HG03039 (cell line): ENCODE measurements around the gene STAT3.
"Not testable (repeated sequence)": the region's sequence is repeated elsewhere in the genome, so short reads cannot be mapped to it uniquely, and the experiment has no call there.

Experiments
- ATAC-seq: cut with Tn5 transposase; IDR thresholded peaks from one replicate; pipeline ENCODE4 v1.9.1; 2021; ENCODE audit warnings: mild to moderate bottlenecking, moderate library complexity; ENCODE audit not compliant: unreplicated experiment

The STAT3 gene

GRCh38 chr17:42317967-42318366, 70.3 kb downstream of the STAT3 start:
- not testable (repeated sequence) for ATAC-seq

- no peak for ATAC-seq
Observed at GRCh38 chr17:42317266-42317845, 70.9 kb downstream of the STAT3 start.

DNA sequence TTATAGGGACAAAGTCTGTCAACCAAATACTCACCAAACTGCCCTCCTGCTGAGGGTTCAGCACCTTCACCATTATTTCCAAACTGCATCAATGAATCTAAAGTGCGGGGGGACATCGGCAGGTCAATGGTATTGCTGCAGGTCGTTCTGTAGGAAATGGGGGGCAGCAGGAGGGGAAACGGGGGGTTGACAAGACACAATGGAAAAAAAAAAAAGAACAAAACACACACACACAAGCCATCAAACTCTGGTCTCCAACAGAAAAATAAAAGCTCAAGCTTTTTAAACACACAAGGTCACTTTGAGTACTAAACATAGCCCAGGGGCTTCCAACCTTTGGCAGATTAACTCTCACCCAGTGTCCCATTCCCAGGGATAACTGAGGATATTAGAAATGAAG, 71.5 kb downstream of the STAT3 start:
- no peak for ATAC-seq

DNA sequence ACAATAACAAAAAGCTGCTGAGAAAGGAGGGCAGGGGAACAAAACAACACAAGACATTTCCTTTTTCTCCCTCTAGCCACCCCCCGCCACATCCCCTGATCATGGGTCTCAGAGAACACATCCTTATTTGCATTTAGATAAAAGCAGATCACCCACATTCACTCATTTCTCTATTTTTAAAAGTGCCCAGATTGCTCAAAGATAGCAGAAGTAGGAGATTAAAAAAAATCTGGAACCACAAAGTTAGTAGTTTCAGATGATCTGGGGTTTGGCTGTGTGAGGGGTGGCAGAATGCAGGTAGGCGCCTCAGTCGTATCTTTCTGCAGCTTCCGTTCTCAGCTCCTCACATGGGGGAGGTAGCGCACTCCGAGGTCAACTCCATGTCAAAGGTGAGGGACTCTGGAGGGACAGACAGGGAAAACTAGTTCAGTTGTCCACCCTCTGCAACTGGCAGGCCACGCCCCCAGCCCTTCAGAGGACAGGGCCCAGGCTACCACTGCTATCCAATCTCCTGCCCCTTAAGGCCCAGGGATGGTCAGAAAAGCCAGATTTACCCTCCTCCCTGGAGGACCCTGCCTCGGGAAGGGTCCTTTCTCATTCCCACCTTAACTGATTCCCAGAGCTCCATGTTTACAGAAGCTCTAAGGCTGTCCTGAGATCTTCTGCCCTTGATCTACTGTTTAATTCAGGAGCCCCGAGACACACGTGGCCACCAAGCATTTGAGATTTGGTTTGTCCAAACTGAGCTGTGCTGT, 72.7 kb downstream of the STAT3 start:
- ATAC-seq: no peak

- no peak for ATAC-seq
Observed at GRCh38 chr17:42313773-42314566, 74.3 kb downstream of the STAT3 start.

GRCh38 chr17:42313389-42313772, 74.9 kb downstream of the STAT3 start:
- no peak for ATAC-seq

- no peak for ATAC-seq
Observed at GRCh38 chr17:42312285-42313130, 75.7 kb downstream of the STAT3 start.

- no peak for ATAC-seq
Observed at GRCh38 chr17:42312035-42312284, 76.3 kb downstream of the STAT3 start.

- no peak for ATAC-seq
Observed at GRCh38 chr17:42311240-42312034, 76.8 kb downstream of the STAT3 start.

DNA sequence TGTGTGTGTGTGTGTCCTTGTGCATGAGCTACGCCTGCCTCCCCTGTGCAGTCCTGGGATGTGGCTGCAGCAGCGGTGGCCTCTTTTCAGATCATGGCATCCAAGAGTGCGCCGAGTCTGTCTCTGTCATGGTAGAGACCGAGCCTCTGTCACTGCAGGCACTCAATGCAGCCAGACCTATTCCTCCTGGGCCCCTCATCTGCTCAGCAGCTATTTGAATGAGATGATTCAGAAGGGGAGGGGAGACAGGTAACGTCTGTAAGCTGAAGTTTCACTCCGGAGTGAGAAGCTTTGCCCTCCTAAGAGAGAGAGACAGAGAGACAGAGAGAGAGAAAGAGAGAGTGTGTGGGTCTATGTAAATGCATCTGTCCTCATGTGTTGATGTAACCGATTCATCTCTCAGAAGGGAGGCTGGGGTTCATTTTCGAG, 77.4 kb downstream of the STAT3 start:
- ATAC-seq: no peak

- ATAC-seq: no peak
Observed at GRCh38 chr17:42309986-42310786, 78.1 kb downstream of the STAT3 start.

GRCh38 chr17:42309142-42309541, 79.1 kb downstream of the STAT3 start:
- ATAC-seq: no peak

DNA sequence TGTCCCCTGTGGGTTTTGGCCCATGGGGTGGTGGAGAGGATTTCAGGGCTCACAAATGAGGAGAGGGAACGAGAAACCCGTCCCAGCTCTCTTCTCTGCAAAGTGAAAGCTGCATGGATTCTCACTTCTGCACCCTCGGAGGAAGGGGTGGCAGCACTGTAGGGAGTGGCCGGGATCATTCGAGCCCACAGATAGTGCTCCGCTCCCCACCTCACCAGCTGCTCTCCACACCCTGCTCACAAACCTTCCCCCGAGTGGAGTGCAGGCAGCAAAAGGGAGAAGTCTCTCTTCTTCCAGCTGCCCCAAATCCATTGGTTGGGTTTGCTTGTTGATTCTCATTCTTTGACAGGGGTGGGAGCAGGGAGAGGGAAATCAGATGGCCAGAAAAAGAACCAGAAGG, 79.8 kb downstream of the STAT3 start:
- ATAC-seq: no peak

DNA sequence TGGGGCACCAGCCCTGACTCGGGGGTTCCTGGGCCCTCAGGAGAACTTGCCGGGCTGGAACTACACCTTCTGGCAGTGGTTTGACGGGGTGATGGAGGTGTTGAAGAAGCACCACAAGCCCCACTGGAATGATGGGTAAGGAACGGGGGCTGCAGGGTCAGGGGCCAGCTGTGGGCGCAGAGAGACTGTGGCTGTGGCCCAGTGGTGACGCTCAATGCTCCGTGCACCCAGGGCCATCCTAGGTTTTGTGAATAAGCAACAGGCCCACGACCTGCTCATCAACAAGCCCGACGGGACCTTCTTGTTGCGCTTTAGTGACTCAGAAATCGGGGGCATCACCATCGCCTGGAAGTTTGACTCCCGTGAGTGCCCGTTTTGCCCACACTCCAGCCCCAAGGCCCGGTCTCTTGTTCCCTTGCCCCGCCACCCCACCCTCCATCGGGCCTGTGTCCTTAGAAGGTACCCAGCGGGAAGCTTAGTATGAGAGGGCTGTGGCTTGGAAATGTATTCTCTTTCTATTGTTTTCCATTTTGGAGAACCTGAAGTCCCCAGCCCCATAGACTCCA, 80.8 kb downstream of the STAT3 start:
- ATAC-seq: no peak

DNA sequence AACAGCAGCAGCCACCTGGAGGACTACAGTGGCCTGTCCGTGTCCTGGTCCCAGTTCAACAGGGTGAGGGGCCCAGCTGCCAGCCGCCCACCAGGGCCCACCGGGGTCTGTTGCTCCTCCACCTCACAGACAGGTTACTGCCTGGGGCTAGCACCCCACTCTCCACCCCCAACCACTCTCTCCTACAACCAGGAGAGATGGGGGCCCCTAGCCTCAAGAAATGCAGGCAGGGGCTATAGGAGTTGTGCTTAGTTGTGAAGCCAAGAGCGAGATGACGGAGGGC, 81.9 kb downstream of the STAT3 start:
- ATAC-seq: no peak

DNA sequence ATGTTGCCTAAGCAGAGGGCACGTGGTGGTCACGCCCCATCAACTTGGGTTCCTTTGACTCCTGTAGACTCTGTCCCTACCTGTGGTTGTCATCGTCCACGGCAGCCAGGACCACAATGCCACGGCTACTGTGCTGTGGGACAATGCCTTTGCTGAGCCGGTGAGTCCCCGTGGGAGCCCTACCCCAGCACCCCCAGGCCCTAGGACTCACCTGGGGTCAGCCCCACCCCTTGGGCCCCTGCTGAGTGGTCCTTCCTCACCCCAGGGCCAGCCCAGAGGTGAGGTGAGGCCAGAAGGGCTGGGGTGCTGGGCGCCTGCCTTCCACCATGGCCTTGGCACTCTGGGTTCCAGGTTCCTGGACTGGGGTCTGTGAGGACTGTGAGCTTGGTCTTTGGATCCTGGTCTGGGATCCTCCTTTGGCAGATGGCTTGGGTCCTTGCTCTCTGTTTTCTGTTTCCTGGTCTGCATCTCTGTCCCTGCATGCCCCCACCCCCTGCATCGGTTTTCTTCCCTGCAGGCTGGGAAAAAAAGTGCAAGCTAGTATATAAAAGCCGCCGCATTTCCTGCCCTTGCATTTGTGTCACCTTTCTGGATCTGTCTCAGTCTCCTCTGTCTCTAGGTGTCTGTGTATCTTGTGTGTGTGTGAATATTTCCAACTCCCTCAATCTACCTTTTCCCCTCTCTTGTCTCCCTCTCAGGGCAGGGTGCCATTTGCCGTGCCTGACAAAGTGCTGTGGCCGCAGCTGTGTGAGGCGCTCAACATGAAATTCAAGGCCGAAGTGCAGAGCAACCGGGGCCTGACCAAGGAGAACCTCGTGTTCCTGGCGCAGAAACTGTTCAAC, 82.5 kb downstream of the STAT3 start:
- no peak for ATAC-seq

DNA sequence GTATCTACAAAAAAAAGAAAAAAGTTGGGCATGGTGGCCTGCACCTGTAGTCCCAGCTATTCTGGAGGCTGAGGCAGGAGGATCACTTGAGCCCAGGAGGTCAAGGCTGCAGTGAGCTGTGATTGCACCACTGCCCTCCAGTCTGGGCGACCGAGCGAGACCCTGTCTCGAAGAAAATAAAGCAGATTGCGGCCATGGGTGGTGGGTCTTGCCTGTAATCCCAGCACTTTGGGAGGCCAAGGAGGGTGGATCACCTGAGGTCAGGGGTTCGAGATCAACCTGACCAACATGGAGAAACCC, 83.3 kb downstream of the STAT3 start:
- ATAC-seq: not testable (repeated sequence)

- no peak for ATAC-seq
Observed at GRCh38 chr17:42304187-42305030, 83.8 kb downstream of the STAT3 start.
